Mesendoderm (in vitro differentiated cells): Measurements from ENCODE around the gene STAB2.

Experiments used
- DNase-seq: peaks from one replicate; pipeline ENCODE4 v3.0.0; 2013
- H2AK5ac ChIP-seq: 2 replicates; pipeline ENCODE4 v1.6.1; 2013; ENCODE audit warnings: low read length, inconsistent platforms
- H2BK120ac ChIP-seq: 2 replicates; pipeline ENCODE4 v1.6.1; 2013; ENCODE audit warnings: low read depth, mild to moderate bottlenecking, low read length, moderate library complexity, mixed read lengths
- H2BK15ac ChIP-seq: replicated peaks from 2 replicates; pipeline ENCODE4 v1.6.1; 2013; ENCODE audit warnings: low read depth, mild to moderate bottlenecking, moderate library complexity
- H2BK5ac ChIP-seq: 2 replicates; pipeline ENCODE4 v1.6.1; 2013; ENCODE audit warnings: low read length, inconsistent platforms
- H3K18ac ChIP-seq: 2 replicates; pipeline ENCODE4 v1.6.1; 2013; ENCODE audit warnings: mild to moderate bottlenecking, low read length, mixed read lengths
- H3K23ac ChIP-seq: one replicate; pipeline ENCODE4 v1.6.1; 2013; ENCODE audit warnings: low read length
- H3K27ac ChIP-seq: 2 replicates; pipeline ENCODE4 v1.5.1; 2013; ENCODE audit warnings: low read depth, mild to moderate bottlenecking, inconsistent platforms, low read length, moderate library complexity
- H3K27me3 ChIP-seq: 2 replicates; pipeline ENCODE4 v1.6.1; 2013; ENCODE audit warnings: low read length, control low read depth, mild to moderate bottlenecking, inconsistent platforms; ENCODE audit not compliant: insufficient read depth, poor library complexity
- H3K36me3 ChIP-seq: 2 replicates; pipeline ENCODE4 v1.6.1; 2013; ENCODE audit warnings: low read length, inconsistent platforms; ENCODE audit not compliant: control insufficient read depth, insufficient read depth
- H3K4ac ChIP-seq: one replicate; pipeline ENCODE4 v1.6.1; 2013; ENCODE audit warnings: low read depth, mild to moderate bottlenecking, low read length, moderate library complexity
- H3K4me1 ChIP-seq: 2 replicates; pipeline ENCODE4 v1.6.1; 2013; ENCODE audit warnings: low read depth, low read length, inconsistent platforms; ENCODE audit not compliant: control insufficient read depth
- H3K4me2 ChIP-seq: 2 replicates; pipeline ENCODE4 v1.6.1; 2013; ENCODE audit warnings: low read length
- H3K4me3 ChIP-seq: 2 replicates; pipeline ENCODE4 v1.5.1; 2013; ENCODE audit warnings: mild to moderate bottlenecking, low read length
- H3K56ac ChIP-seq: one replicate; pipeline ENCODE4 v1.6.1; 2013; ENCODE audit warnings: low read length
- H3K79me1 ChIP-seq: 2 replicates; pipeline ENCODE4 v1.6.1; 2013; ENCODE audit warnings: low read length, inconsistent platforms
- H3K79me2 ChIP-seq: 2 replicates; pipeline ENCODE4 v1.6.1; 2013; ENCODE audit warnings: mild to moderate bottlenecking, low read length; ENCODE audit not compliant: control insufficient read depth, insufficient read depth
- H3K9ac ChIP-seq: 2 replicates; pipeline ENCODE4 v1.6.1; 2013; ENCODE audit warnings: low read length, inconsistent platforms
- H4K5ac ChIP-seq: one replicate; pipeline ENCODE4 v1.6.1; 2013; ENCODE audit warnings: low read length
- H4K8ac ChIP-seq: one replicate; pipeline ENCODE4 v1.6.1; 2013; ENCODE audit warnings: low read depth, mild to moderate bottlenecking, control low read depth, low read length, moderate library complexity
- WGBS: extraction: QIAGEN DNeasy Blood & Tissue Kit; methylation state at CpG from one replicate; pipeline ENCODE4 v1.1.7; 2013; ENCODE audit warnings: low lambda C conversion rate, missing lambda C conversion rate; ENCODE audit not compliant: insufficient coverage; ENCODE audit errors: extremely low coverage; 5-methylcytosine and 5-hydroxymethylcytosine counted together

The STAB2 gene

DNA sequence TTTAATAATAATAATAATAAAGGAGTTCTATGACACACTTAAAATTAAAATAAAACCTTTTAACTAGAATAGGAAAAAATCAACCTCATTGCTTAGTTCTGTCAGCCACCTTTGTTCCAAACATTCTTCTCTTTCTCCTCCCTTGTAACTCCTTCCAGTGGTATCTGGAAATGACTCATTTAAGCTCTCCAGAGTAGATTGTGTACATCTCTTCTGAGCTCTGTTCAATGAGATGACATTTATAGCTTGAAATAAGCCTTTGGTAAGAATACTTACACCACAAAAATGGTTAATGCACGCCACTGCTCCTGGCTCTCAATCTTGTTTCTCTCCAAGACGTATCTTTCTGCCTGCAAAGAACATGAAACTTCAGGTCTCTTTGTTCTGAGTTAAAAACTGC, 70.3 kb downstream of the STAB2 start:
- Histone ChIP-seq H2BK5ac (no peak overlapping the region), H3K4me3 (no peak overlapping the region), H3K27ac (no peak overlapping the region), H4K8ac (no peak overlapping the region), H3K4me1 (no peaks in the 10 kb centered on the region), H3K4me2 (no peak overlapping the region), H3K9ac (no peak overlapping the region), H3K56ac (no peak overlapping the region), H3K79me2 (no peaks in the 10 kb centered on the region), H2BK15ac (no peak overlapping the region), H3K36me3 (no peaks in the 10 kb centered on the region), H2BK120ac (no peak overlapping the region), H3K18ac (no peak overlapping the region), H4K5ac (no peak overlapping the region), H2AK5ac (no peak overlapping the region), H3K27me3 (no peaks in the 10 kb centered on the region), H3K79me1 (no peaks in the 10 kb centered on the region), H3K4ac (no peak overlapping the region), H3K23ac (no peak overlapping the region)
- DNase-seq, result no peak
- WGBS, result no CpG with 5 or more reads among the region's 2 CpGs

DNA sequence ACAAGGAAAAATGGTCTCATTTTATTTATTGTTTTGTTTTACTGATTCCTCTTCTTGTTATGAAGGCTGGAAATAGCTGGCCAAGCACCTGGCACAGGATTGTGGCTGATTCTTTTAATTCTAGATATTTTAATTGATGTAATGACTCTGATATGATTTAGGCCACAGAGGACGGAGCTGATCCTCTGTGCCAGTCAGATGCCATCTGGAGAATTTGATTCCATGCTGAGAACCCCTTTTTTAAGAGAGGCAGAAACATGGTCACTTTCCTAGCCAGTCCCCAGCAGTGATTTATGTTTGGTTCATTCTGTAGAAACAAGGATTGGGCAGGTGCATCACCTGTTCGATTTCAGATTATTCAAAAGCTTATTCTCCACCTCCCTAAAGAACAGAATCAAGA, 77.6 kb downstream of the STAB2 start:
- no CpG with 5 or more reads among the region's 2 CpGs for WGBS
- no peak overlapping the region for H4K5ac ChIP-seq
- no peak overlapping the region for H3K4me2 ChIP-seq
- H3K27me3 ChIP-seq, result no peaks in the 10 kb centered on the region
- H3K4me1 ChIP-seq, result no peaks in the 10 kb centered on the region
- no peak overlapping the region for H3K23ac ChIP-seq
- no peaks in the 10 kb centered on the region for H3K79me2 ChIP-seq
- H2BK5ac ChIP-seq, result no peak overlapping the region
- no peak overlapping the region for H3K18ac ChIP-seq
- no peak overlapping the region for H2BK15ac ChIP-seq
- no peaks in the 10 kb centered on the region for H3K36me3 ChIP-seq
- no peak overlapping the region for H4K8ac ChIP-seq
- H2AK5ac ChIP-seq, result no peak overlapping the region
- H3K4me3 ChIP-seq, result no peak overlapping the region
- no peak for DNase-seq
- H3K4ac ChIP-seq, result no peak overlapping the region
- no peak overlapping the region for H3K9ac ChIP-seq
- H3K56ac ChIP-seq, result no peak overlapping the region
- H2BK120ac ChIP-seq, result no peak overlapping the region
- no peaks in the 10 kb centered on the region for H3K79me1 ChIP-seq
- H3K27ac ChIP-seq, result no peak overlapping the region

DNA sequence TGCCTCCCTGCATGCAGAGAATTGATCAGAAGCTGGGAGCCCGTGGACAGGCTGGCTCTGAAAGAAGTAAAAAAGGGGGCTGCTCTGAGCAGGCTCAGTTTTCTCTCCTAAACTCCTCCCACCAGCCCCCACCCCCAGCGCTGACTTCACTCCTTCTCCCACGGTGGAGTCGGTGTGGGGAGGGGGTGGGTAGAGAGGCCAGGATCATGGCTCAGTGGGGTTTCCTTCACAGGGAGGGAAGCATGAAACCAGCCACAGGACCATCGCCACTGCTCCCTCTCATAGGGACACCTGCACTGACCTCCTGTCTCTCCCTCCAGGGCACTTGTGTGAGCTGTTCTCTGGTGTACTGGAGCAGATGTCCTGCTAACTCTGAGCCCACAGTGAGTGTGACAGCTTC, 78.9 kb downstream of the STAB2 start:
- H3K4me1 ChIP-seq, result no peaks in the 10 kb centered on the region
- no peak overlapping the region for H3K18ac ChIP-seq
- no peak overlapping the region for H3K23ac ChIP-seq
- DNase-seq, result peak; percentile 21
- no peaks in the 10 kb centered on the region for H3K79me1 ChIP-seq
- no peak overlapping the region for H3K27ac ChIP-seq
- no peak overlapping the region for H3K4me2 ChIP-seq
- H2BK120ac ChIP-seq, result no peak overlapping the region
- no peak overlapping the region for H3K4ac ChIP-seq
- H3K9ac ChIP-seq, result no peak overlapping the region
- no peak overlapping the region for H2BK15ac ChIP-seq
- no peaks in the 10 kb centered on the region for H3K79me2 ChIP-seq
- H3K4me3 ChIP-seq, result no peak overlapping the region
- no peak overlapping the region for H2AK5ac ChIP-seq
- H3K36me3 ChIP-seq, result no peaks in the 10 kb centered on the region
- H4K5ac ChIP-seq, result no peak overlapping the region
- H2BK5ac ChIP-seq, result no peak overlapping the region
- H4K8ac ChIP-seq, result no peak overlapping the region
- no peak overlapping the region for H3K56ac ChIP-seq
- WGBS, result no CpG with 5 or more reads among the region's 5 CpGs
- no peaks in the 10 kb centered on the region for H3K27me3 ChIP-seq

DNA sequence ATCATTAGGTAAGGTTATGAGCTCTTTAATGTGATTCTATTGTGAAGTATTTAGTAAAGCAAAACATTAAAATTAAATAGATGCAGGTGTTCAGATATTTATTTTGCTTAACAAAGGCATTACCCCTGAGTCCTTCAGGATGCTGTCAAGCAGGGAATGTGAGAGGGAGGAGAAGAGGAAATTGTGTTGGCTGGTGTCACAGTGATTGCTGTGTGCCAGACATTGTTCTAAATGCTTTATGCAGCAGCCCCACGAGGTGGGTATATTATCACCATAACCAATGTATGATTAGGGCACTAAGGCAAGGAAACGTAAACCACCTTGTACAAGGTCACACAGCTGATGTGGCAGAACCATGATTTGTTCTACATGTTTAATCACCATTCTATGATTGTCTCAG, 80.1 kb downstream of the STAB2 start:
- Histone ChIP-seq H3K27ac (no peak overlapping the region), H3K27me3 (no peaks in the 10 kb centered on the region), H3K79me2 (no peaks in the 10 kb centered on the region), H2BK15ac (no peak overlapping the region), H4K5ac (no peak overlapping the region), H2AK5ac (no peak overlapping the region), H3K18ac (no peak overlapping the region), H2BK120ac (no peak overlapping the region), H3K9ac (no peak overlapping the region), H4K8ac (no peak overlapping the region), H3K36me3 (no peaks in the 10 kb centered on the region), H2BK5ac (no peak overlapping the region), H3K4me3 (no peak overlapping the region), H3K4me1 (no peaks in the 10 kb centered on the region), H3K23ac (no peak overlapping the region), H3K56ac (no peak overlapping the region), H3K4ac (no peak overlapping the region), H3K4me2 (no peak overlapping the region), H3K79me1 (no peaks in the 10 kb centered on the region)
- no CpG with 5 or more reads among the region's 2 CpGs for WGBS
- no peak for DNase-seq

DNA sequence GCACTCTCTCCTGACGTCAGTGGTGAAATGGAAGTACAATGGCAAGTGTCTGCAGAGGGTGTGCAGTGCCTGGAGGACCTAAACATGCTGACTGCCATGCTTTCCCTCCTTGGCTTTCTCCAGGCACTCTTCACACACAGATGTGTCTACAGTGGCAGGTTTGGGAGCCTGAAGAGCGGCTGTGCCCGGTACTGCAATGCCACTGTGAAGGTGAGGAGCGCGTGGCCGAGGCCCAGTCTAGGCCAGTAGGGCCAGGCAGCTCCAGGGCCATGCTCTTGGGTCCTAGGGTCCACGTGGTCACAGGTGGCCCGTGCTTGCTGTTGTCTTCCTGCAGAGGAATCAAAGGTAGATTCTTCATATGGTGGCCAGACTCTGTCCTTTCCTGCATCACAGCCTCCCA, 81.4 kb downstream of the STAB2 start:
- H3K18ac ChIP-seq, result no peak overlapping the region
- H4K5ac ChIP-seq, result no peak overlapping the region
- H2BK120ac ChIP-seq, result no peak overlapping the region
- WGBS, result no CpG with 5 or more reads among the region's 8 CpGs
- no peaks in the 10 kb centered on the region for H3K79me2 ChIP-seq
- H2BK5ac ChIP-seq, result no peak overlapping the region
- no peak overlapping the region for H3K27ac ChIP-seq
- no peaks in the 10 kb centered on the region for H3K36me3 ChIP-seq
- H3K4me1 ChIP-seq, result no peaks in the 10 kb centered on the region
- no peak overlapping the region for H3K56ac ChIP-seq
- DNase-seq, result no peak
- H3K27me3 ChIP-seq, result no peaks in the 10 kb centered on the region
- H3K79me1 ChIP-seq, result no peaks in the 10 kb centered on the region
- no peak overlapping the region for H3K4ac ChIP-seq
- H3K23ac ChIP-seq, result peak overlapping the region; percentile 49
- no peak overlapping the region for H4K8ac ChIP-seq
- no peak overlapping the region for H2BK15ac ChIP-seq
- H3K9ac ChIP-seq, result no peak overlapping the region
- H2AK5ac ChIP-seq, result no peak overlapping the region
- H3K4me2 ChIP-seq, result no peak overlapping the region
- no peak overlapping the region for H3K4me3 ChIP-seq

DNA sequence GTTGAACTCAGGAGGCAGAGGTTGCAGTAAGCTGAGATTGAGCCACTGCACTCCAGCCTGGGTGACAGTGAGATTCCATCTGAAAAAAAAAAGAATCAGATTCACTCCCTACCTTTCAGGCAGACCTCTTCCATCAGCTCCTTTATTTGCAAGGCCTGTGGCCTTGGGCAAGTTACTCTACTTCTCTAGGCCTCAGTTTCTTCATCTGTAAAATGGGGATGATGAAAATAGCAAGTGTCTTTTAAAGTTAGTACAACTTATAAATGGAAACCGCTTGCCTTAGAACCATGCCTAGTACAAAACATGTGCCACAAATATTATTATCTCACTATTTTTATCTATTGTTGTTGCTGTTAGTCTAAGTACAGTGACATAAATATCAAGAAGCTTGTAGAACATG, 84.3 kb downstream of the STAB2 start:
- H3K18ac ChIP-seq, result no peak overlapping the region
- WGBS, result no CpG with 5 or more reads among the region's 1 CpG
- DNase-seq, result no peak
- H3K4ac ChIP-seq, result no peak overlapping the region
- H3K4me2 ChIP-seq, result no peak overlapping the region
- no peak overlapping the region for H3K9ac ChIP-seq
- no peak overlapping the region for H2BK15ac ChIP-seq
- no peaks in the 10 kb centered on the region for H3K79me2 ChIP-seq
- H3K23ac ChIP-seq, result no peak overlapping the region
- no peaks in the 10 kb centered on the region for H3K4me1 ChIP-seq
- no peaks in the 10 kb centered on the region for H3K27me3 ChIP-seq
- H3K4me3 ChIP-seq, result no peak overlapping the region
- no peak overlapping the region for H2AK5ac ChIP-seq
- H4K8ac ChIP-seq, result no peak overlapping the region
- H2BK5ac ChIP-seq, result no peak overlapping the region
- H4K5ac ChIP-seq, result no peak overlapping the region
- no peaks in the 10 kb centered on the region for H3K36me3 ChIP-seq
- no peak overlapping the region for H3K56ac ChIP-seq
- H2BK120ac ChIP-seq, result no peak overlapping the region
- no peak overlapping the region for H3K27ac ChIP-seq
- no peaks in the 10 kb centered on the region for H3K79me1 ChIP-seq
